ENCODE results near the gene SLC25A26.
"Not testable (repeated sequence)": the region's sequence is repeated elsewhere in the genome, so short reads cannot be mapped to it uniquely, and the experiment has no call there.

The SLC25A26 gene

GRCh38 chr3:66200147-66200546, 20.7 kb upstream of the SLC25A26 start:
- Histone ChIP-seq H3K36me3 (ENCODE audit: control insufficient read depth, low read depth, low read length) (no peaks in the 10 kb centered on the region), H3K9me3 (ENCODE audit: control insufficient read depth, low read depth, low read length) (no peaks in the 10 kb centered on the region), H3K27ac (ENCODE audit: low read length) (no peak overlapping the region), H3K9ac (ENCODE audit: low read length) (no peak overlapping the region), H3K4me1 (ENCODE audit: control insufficient read depth, low read depth, low read length) (no peaks in the 10 kb centered on the region), H3K4me3 (ENCODE audit: low read length) (no peak overlapping the region), H3K27me3 (ENCODE audit: control insufficient read depth, insufficient read depth, low read length) (no peaks in the 10 kb centered on the region)

- Histone ChIP-seq H3K27me3 (ENCODE audit: control insufficient read depth, insufficient read depth, low read length) (no peaks in the 10 kb centered on the region), H3K9ac (ENCODE audit: low read length) (no peak overlapping the region), H3K9me3 (ENCODE audit: control insufficient read depth, low read depth, low read length) (no peaks in the 10 kb centered on the region), H3K4me1 (ENCODE audit: control insufficient read depth, low read depth, low read length) (no peaks in the 10 kb centered on the region), H3K27ac (ENCODE audit: low read length) (no peak overlapping the region), H3K36me3 (ENCODE audit: control insufficient read depth, low read depth, low read length) (no peaks in the 10 kb centered on the region), H3K4me3 (ENCODE audit: low read length) (no peak overlapping the region)
Measured at GRCh38 chr3:66200786-66201185, 20.0 kb upstream of the SLC25A26 start.

- Histone ChIP-seq H3K4me1 (ENCODE audit: control insufficient read depth, low read depth, low read length) (no peaks in the 10 kb centered on the region), H3K4me3 (ENCODE audit: low read length) (no peak overlapping the region), H3K9ac (ENCODE audit: low read length) (no peak overlapping the region), H3K9me3 (ENCODE audit: control insufficient read depth, low read depth, low read length) (no peaks in the 10 kb centered on the region), H3K27ac (ENCODE audit: low read length) (no peak overlapping the region), H3K27me3 (ENCODE audit: control insufficient read depth, insufficient read depth, low read length) (no peaks in the 10 kb centered on the region), H3K36me3 (ENCODE audit: control insufficient read depth, low read depth, low read length) (no peaks in the 10 kb centered on the region)
Measured at GRCh38 chr3:66203275-66203674, 17.5 kb upstream of the SLC25A26 start.

GRCh38 chr3:66206806-66207205, 14.0 kb upstream of the SLC25A26 start:
- H3K4me3 ChIP-seq (ENCODE audit: low read length), result no peak overlapping the region
- no peaks in the 10 kb centered on the region for H3K9me3 ChIP-seq (ENCODE audit: control insufficient read depth, low read depth, low read length)
- H3K9ac ChIP-seq (ENCODE audit: low read length), result no peak overlapping the region
- H3K4me1 ChIP-seq (ENCODE audit: control insufficient read depth, low read depth, low read length), result no peaks in the 10 kb centered on the region
- no peak overlapping the region for H3K27ac ChIP-seq (ENCODE audit: low read length)
- H3K27me3 ChIP-seq (ENCODE audit: control insufficient read depth, insufficient read depth, low read length), result no peaks in the 10 kb centered on the region
- H3K36me3 ChIP-seq (ENCODE audit: control insufficient read depth, low read depth, low read length), result no peaks in the 10 kb centered on the region

- H3K4me1 ChIP-seq (ENCODE audit: control insufficient read depth, low read depth, low read length), result no peaks in the 10 kb centered on the region
- H3K9me3 ChIP-seq (ENCODE audit: control insufficient read depth, low read depth, low read length), result no peaks in the 10 kb centered on the region
- H3K4me3 ChIP-seq (ENCODE audit: low read length), result no peak overlapping the region
- no peak overlapping the region for H3K27ac ChIP-seq (ENCODE audit: low read length)
- H3K36me3 ChIP-seq (ENCODE audit: control insufficient read depth, low read depth, low read length), result no peaks in the 10 kb centered on the region
- no peak overlapping the region for H3K9ac ChIP-seq (ENCODE audit: low read length)
- H3K27me3 ChIP-seq (ENCODE audit: control insufficient read depth, insufficient read depth, low read length), result no peaks in the 10 kb centered on the region
Measured at GRCh38 chr3:66208189-66208588, 12.6 kb upstream of the SLC25A26 start.

- Histone ChIP-seq H3K9ac (ENCODE audit: low read length) (no peak overlapping the region), H3K9me3 (ENCODE audit: control insufficient read depth, low read depth, low read length) (no peaks in the 10 kb centered on the region), H3K4me3 (ENCODE audit: low read length) (no peak overlapping the region), H3K27me3 (ENCODE audit: control insufficient read depth, insufficient read depth, low read length) (no peaks in the 10 kb centered on the region), H3K36me3 (ENCODE audit: control insufficient read depth, low read depth, low read length) (no peaks in the 10 kb centered on the region), H3K27ac (ENCODE audit: low read length) (no peak overlapping the region), H3K4me1 (ENCODE audit: control insufficient read depth, low read depth, low read length) (no peaks in the 10 kb centered on the region)
Measured at GRCh38 chr3:66210687-66211295, 10.0 kb upstream of the SLC25A26 start.

- Histone ChIP-seq H3K36me3 (ENCODE audit: control insufficient read depth, low read depth, low read length) (no peaks in the 10 kb centered on the region), H3K27ac (ENCODE audit: low read length) (no peak overlapping the region), H3K27me3 (ENCODE audit: control insufficient read depth, insufficient read depth, low read length) (no peaks in the 10 kb centered on the region), H3K4me3 (ENCODE audit: low read length) (no peak overlapping the region), H3K4me1 (ENCODE audit: control insufficient read depth, low read depth, low read length) (no peaks in the 10 kb centered on the region), H3K9ac (ENCODE audit: low read length) (no peak overlapping the region), H3K9me3 (ENCODE audit: control insufficient read depth, low read depth, low read length) (no peaks in the 10 kb centered on the region)
Measured at GRCh38 chr3:66211779-66212178, 9.0 kb upstream of the SLC25A26 start.

- H3K9ac ChIP-seq (ENCODE audit: low read length), result no peak overlapping the region
- no peaks in the 10 kb centered on the region for H3K36me3 ChIP-seq (ENCODE audit: control insufficient read depth, low read depth, low read length)
- peaks cover 5% of the 10 kb centered on the region for H3K27me3 ChIP-seq (ENCODE audit: control insufficient read depth, insufficient read depth, low read length)
- no peak overlapping the region for H3K4me3 ChIP-seq (ENCODE audit: low read length)
- H3K27ac ChIP-seq (ENCODE audit: low read length), result no peak overlapping the region
- no peaks in the 10 kb centered on the region for H3K9me3 ChIP-seq (ENCODE audit: control insufficient read depth, low read depth, low read length)
- no peaks in the 10 kb centered on the region for H3K4me1 ChIP-seq (ENCODE audit: control insufficient read depth, low read depth, low read length)
Measured at GRCh38 chr3:66215106-66215505, 5.7 kb upstream of the SLC25A26 start.

GRCh38 chr3:66220066-66220465, 735 bp upstream of the SLC25A26 start:
- Histone ChIP-seq H3K9ac (ENCODE audit: low read length) (peak overlapping the region; percentile 68), H3K4me1 (ENCODE audit: control insufficient read depth, low read depth, low read length) (no peaks in the 10 kb centered on the region), H3K27ac (ENCODE audit: low read length) (no peak overlapping the region)

GRCh38 chr3:66224220-66224619, 3.4 kb downstream of the SLC25A26 start:
- H3K27me3 ChIP-seq (ENCODE audit: control insufficient read depth, insufficient read depth, low read length), result peaks cover 4% of the 10 kb centered on the region
- no peak overlapping the region for H3K27ac ChIP-seq (ENCODE audit: low read length)
- no peaks in the 10 kb centered on the region for H3K4me1 ChIP-seq (ENCODE audit: control insufficient read depth, low read depth, low read length)
- H3K9me3 ChIP-seq (ENCODE audit: control insufficient read depth, low read depth, low read length), result no peaks in the 10 kb centered on the region
- no peak overlapping the region for H3K4me3 ChIP-seq (ENCODE audit: low read length)
- H3K36me3 ChIP-seq (ENCODE audit: control insufficient read depth, low read depth, low read length), result peaks cover 5% of the 10 kb centered on the region
- H3K9ac ChIP-seq (ENCODE audit: low read length), result no peak overlapping the region

More at GRCh38 chr3:66220066-66220465, 735 bp upstream of the SLC25A26 start:
- Histone ChIP-seq H3K4me3 (ENCODE audit: low read length) (peak overlapping the region; percentile 72), H3K9me3 (ENCODE audit: control insufficient read depth, low read depth, low read length) (no peaks in the 10 kb centered on the region), H3K36me3 (ENCODE audit: control insufficient read depth, low read depth, low read length) (peaks cover 5% of the 10 kb centered on the region), H3K27me3 (ENCODE audit: control insufficient read depth, insufficient read depth, low read length) (peaks cover 5% of the 10 kb centered on the region)

- H3K27ac ChIP-seq (ENCODE audit: low read length); H3K27me3 ChIP-seq (ENCODE audit: control insufficient read depth, insufficient read depth, low read length); H3K9me3 ChIP-seq (ENCODE audit: control insufficient read depth, low read depth, low read length); H3K4me1 ChIP-seq (ENCODE audit: control insufficient read depth, low read depth, low read length); H3K9ac ChIP-seq (ENCODE audit: low read length); H3K4me3 ChIP-seq (ENCODE audit: low read length); H3K36me3 ChIP-seq (ENCODE audit: control insufficient read depth, low read depth, low read length): not testable (repeated sequence)
Measured at GRCh38 chr3:66226093-66226492, 5.3 kb downstream of the SLC25A26 start.

- Histone ChIP-seq H3K27me3 (ENCODE audit: control insufficient read depth, insufficient read depth, low read length) (no peaks in the 10 kb centered on the region), H3K27ac (ENCODE audit: low read length) (no peak overlapping the region), H3K36me3 (ENCODE audit: control insufficient read depth, low read depth, low read length) (peaks cover 5% of the 10 kb centered on the region), H3K9me3 (ENCODE audit: control insufficient read depth, low read depth, low read length) (no peaks in the 10 kb centered on the region), H3K4me1 (ENCODE audit: control insufficient read depth, low read depth, low read length) (no peaks in the 10 kb centered on the region), H3K4me3 (ENCODE audit: low read length) (no peak overlapping the region), H3K9ac (ENCODE audit: low read length) (no peak overlapping the region)
Measured at GRCh38 chr3:66227051-66227450, 6.2 kb downstream of the SLC25A26 start.
